ENCODE data around the gene CFAP221.

The CFAP221 gene

DNA sequence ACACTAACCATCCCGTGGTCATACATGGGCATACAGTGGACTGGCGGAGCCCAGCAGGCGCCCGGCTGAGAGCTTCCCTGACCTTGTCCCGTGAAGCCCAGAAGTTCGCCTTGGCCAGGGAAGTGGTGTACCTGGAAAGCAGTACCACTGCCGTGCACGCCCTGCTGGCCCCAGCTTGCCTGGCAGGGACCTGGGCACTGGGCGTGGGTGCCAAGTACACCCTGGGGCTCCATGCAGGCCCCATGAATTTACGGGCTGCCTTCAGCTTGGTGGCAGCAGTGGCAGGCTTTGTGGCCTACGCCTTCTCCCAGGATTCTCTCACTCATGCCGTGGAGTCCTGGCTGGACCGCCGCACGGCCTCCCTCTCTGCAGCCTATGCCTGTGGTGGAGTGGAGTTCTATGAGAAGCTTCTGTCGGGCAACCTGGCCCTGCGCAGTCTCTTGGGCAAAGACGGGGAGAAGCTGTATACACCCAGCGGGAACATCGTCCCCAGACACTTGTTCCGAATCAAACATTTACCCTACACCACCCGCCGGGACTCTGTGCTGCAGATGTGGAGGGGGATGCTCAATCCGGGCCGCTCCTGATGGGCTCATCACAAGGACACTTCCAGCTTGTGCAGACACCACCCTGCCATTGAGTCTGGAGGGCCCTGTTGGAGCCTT is 137.1 kb downstream of the CFAP221 start:
- DNase-seq (ENCODE audit: low spot score): no peak

DNA sequence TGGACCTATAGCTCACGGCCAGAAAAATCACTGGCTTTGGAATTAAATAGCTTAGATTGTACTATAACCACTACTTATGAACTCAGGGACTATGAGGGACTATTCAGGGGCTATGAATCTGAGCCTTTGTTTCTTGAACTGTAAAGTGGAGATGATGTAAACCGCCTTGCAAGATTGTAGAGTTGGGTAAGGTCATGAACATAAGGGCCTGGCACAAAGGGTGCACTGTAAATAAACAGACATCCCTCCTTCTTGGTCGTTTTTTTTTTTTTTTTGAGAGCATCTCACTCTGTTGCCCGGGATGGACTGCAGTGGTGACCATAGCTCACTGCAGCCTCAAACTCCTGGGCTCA is 137.6 kb downstream of the CFAP221 start:
- DNase-seq (ENCODE audit: low spot score): no peak

- DNase-seq (ENCODE audit: low spot score): no peak
Measured at GRCh38 chr2:119682578-119682977, 138.3 kb downstream of the CFAP221 start.

DNA sequence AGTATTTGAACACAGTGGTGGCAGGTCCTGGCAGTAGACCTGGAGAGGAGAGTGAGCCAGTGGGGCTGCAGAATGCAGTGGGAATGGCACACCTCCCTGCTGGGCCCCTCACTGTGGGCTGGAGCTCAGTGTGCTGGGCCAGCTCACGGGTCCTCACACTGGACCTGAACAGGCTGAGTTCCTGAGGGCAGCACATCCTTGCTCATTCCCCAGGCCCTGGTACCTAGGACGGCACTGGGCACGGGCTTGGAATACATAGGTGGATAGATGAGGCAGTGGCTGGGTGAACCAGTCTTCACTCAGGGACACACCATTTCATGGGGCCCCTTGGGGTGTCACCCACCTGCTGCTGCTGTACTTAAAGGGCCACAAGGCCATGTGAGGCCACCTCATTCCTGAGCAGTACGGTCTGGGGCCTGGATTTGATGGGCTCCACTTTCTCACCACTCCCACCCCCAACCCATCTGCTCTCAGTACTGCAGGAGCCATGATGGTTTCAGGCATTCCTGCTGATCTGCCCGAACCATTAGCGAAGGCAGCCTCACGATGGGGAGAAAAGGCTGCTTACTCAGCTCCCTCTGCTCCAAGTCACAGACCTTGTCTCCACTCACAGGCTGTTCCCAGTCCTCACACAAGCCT is 138.9 kb downstream of the CFAP221 start:
- no peak for DNase-seq (ENCODE audit: low spot score)

DNA sequence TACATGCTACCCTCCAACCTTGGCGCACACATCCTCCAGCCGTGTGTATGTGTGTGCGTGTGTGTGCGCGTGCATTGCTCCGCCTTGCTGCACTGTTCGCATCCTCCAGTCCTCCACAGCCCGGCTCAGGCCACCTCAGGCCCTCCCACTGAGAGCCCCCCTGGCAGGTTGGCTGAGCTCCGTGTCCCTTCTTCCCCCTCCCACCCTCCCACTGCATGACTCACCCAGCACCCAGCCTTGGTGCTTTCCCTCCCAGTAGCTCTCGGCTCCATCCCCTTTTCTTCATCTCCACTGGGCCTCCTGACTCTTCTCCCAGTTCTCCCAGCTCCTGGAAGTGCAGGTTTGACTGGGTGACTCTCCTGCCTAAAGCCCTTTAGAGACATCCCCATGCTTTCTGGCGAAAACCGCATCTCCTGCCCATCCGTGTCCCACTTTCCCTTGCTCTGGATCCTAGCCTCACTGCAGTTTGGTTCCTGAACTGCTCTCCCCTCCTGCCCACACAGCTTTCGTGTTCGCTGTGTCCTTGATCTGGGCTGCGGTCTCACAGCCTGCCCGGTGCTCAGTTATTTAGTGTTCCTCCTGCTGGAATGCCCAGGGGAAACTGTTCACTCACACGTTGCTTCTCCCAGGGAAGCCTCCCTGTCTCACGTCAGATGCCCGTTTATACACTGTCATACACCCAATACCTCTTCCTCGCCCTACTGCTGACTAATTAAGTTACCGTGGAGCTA is 139.6 kb downstream of the CFAP221 start:
- no peak for DNase-seq (ENCODE audit: low spot score)

DNA sequence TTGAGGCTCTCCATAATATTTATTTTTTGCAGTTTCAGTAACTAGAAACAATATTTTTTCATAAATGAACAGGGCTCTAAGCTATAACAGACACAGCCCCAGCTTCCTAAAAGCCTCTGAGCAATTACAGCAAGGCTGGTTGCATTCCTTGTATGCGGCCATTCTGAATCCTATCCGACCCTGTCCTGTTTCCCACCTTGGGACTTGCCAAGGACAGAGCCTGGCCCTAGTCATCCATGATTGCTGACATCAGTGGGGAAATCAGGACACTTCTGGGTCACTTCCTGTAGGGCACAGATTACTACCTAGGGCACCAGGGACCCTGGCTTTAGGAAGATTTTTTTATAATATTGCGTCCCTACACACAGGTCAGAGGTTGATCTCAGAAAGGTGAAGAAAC is 140.3 kb downstream of the CFAP221 start:
- DNase-seq (ENCODE audit: low spot score): no peak

GRCh38 chr2:119688616-119689015 is 144.4 kb downstream of the CFAP221 start:
- no peak for DNase-seq (ENCODE audit: low spot score)

DNA sequence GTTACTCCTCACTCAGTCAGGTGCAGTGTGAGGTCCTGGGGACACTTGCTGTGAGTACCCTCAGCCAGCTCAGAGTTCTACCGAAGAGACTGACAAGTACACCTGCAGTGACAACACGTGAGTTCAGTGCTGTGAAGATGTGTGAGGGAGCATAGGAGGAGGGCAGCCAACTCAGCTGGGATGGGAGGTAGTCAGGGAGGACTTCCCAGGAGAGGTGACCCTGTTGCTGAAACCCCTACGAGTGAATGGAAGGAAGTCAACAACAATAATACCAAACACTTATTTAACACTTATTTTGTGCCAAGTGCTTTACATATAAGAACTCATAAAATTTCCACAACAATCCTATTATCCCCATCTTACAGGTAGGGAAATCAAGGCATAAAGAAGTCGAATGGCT is 145.0 kb downstream of the CFAP221 start:
- DNase-seq (ENCODE audit: low spot score): no peak

- DNase-seq (ENCODE audit: low spot score): no peak
Measured at GRCh38 chr2:119691189-119691588, 146.9 kb downstream of the CFAP221 start.

- DNase-seq (ENCODE audit: low spot score): no peak
Measured at GRCh38 chr2:119691651-119692245, 147.5 kb downstream of the CFAP221 start.

DNA sequence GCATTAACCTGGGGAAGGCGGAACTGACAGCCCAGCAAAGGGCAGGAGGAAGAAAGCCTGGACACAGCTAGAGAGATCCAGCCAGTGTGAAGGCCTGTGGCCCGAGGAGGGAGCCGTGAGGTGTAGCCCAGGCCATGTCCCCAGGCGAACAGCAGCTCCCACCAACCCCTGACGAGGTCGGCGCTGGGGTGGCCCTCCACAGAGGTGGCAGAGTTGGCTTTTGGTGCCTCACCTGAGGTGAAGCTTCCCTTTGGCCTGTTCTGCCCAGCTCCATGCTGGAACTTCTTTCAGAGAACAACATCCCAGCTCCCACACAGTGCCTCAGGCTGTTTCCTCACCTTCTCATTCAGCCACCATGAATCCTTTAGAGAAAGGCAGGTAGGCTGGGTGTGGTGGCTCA is 148.1 kb downstream of the CFAP221 start:
- no peak for DNase-seq (ENCODE audit: low spot score)

DNA sequence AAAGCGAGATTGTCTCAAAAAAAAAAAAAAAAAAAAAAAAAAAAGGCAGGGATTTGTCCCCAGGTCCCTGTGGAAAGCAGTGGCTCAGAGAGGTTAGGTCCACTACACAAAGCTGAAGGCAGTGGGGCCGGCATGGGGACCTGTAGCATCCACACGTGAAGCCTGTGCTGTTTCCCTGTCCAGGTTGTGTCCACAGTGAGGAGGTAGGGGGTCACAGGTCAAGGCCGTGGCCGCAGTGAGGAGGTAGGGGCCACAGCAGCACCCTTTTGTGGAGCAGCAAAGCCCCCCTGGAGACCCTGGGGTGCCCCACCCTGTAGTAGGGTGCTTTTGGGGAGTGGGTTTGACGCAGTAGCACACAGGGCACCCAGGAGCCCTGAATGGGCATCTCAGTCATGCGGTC is 148.7 kb downstream of the CFAP221 start:
- DNase-seq (ENCODE audit: low spot score): no peak

GRCh38 chr2:119693567-119693966 is 149.3 kb downstream of the CFAP221 start:
- no peak for DNase-seq (ENCODE audit: low spot score)

DNA sequence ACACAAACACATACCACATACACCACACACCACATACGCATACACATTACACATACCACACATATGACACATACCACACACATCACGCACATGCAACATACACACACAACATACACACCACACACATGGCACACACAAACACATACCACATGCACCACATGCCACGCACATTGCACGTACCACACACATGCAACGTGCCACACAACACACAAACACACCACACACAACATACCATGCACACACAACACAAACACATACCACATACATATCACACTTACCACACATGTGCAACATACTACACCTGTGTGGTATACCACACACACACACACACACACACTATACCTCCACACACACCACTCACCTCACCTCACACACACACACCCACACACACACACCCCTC is 149.7 kb downstream of the CFAP221 start:
- no peak for DNase-seq (ENCODE audit: low spot score)

DNA sequence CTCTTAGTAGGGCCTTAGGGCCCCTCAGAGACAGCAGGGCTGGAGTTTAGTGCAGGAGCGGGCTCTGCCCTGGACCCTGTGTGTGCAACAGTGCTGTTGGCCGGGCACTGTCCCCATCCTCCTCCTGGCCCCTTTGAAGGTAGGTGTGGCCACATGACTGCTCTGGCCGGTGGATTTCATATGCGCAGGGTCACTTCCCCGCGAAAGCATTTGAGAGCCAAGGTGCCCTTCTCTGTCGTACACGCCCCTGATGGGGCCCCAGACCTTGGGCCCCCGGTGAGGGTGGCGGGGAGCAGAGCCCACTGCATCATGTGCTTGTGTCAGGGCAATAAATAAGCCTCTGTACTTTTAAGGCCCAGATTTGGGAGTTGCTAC is 150.2 kb downstream of the CFAP221 start:
- no peak for DNase-seq (ENCODE audit: low spot score)

GRCh38 chr2:119694845-119695521 is 150.7 kb downstream of the CFAP221 start:
- DNase-seq (ENCODE audit: low spot score): no peak

- no peak for DNase-seq (ENCODE audit: low spot score)
Measured at GRCh38 chr2:119696005-119696404, 151.8 kb downstream of the CFAP221 start.

GRCh38 chr2:119696494-119697030 is 152.3 kb downstream of the CFAP221 start:
- no peak for DNase-seq (ENCODE audit: low spot score)

GRCh38 chr2:119697290-119698020 is 153.2 kb downstream of the CFAP221 start:
- no peak for DNase-seq (ENCODE audit: low spot score)

DNA sequence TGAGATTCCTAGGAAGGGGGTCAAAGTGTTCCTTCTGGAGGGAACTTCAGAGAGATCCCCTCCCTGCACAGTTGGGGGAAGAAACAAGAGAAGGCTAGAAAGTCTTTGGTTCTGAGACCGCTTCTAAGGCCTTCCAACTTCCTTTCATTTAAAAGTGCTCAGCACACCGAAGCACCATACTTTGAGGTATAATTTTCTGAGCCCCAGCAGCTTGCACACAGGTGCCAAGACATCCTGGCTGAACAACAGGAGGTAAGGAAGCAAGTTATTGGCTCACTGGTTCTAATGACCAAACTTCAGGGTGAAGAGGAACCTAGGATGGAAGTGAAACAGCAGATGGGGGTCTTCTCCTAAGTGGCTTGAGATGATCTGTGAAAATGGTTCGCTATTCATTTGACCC is 154.0 kb downstream of the CFAP221 start:
- no peak for DNase-seq (ENCODE audit: low spot score)

GRCh38 chr2:119699016-119699606 is 154.9 kb downstream of the CFAP221 start:
- DNase-seq (ENCODE audit: low spot score): no peak
